Activated CD4-positive, CD25-positive, alpha-beta regulatory T cell (primary cell): Measurements from ENCODE around the gene IGF1R.
"Not testable (repeated sequence)": the region's sequence is repeated elsewhere in the genome, so short reads cannot be mapped to it uniquely, and the experiment has no call there.

Experiments
- DNase-seq, 4 experiments: peaks; one replicate each; lab custom pipeline; 2025; lab: John Stamatoyannopoulos, UW

Gene IGF1R

DNA sequence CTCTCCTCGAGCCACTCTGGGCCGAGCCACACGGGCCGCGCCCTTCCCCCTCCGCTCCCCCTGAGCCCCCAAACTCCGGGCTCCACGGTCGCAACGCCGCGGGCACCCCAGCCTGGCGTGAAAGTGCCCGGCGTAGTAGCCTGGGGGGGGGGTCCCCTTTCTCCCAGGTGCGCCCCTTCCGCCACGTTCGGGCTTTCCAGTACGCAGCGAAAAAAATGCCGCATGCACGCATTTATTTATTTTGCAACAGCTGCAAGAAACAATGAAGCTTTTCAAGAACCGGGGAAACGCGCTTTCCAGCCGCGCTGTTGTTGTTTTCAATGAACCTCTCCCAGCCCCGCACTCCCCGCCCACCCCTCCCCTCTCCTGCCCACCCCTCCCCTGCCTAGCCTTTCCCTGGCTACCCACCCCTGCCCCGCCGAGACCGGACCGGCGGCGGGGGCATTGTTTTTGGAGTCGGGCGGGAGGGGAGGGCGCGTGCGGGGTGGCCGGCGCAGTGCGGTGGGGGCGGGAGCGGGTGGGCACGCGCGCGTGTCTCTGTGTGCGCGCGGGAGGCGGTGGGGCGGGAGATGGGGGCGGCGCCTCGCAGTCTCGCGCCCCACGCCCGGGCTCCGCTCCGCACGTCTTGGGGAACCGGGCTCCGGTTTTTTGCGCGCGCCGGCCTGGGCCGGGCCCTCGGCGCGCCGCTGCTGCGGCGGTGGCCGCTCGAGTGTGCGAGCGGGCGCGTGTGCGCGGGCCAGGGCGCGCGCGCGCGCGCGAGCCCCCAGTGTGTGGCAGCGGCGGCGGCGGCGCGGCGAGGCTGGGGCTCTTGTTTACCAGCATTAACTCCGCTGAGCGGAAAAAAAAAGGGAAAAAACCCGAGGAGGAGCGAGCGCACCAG lies at the start of gene IGF1R:
Gene IGF1R, plus strand, starts transcription at position 766 of the 880 bp plus-strand sequence. CDS start 1,043 bp downstream, outside the sequence.
- DNase-seq, result peak; percentile 55 to 83 (median 71)

DNA sequence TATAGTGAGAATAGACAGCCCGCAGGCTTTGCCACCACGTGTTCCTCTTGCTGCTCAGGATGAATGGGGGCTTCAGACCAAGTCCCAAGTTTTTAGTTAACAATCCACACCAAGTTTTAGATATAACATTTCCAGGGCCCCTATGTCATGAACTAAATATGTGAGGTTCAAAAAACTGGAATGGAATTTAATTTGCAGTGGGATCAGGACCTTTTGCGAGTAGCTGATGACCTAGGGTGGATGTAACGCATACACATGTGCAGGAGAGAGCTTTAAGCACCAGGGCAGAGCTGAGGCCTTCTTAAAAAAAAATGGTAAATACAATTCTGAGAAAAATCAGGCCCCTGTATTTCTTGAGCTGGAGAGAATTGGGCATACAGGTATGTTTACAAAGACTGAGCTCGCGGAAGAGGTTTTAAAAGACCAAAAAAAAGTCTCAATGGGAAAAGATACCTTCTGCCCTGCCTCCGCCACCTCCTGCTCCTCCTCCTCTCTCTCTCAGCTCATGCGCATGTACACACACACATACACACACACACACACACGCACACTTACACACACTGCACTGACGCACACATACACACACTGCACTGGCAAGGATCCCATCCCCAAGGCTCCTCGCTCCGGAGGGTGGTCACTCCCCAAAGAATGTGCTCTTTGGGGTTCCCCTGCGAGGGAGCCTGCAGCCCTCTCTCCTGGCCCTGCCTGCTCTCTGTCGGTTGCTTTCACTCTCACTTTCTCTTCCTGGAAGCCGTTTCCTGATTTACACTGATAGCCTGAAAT lies 48.2 kb upstream of the IGF1R start:
- DNase-seq, result no peak

DNA sequence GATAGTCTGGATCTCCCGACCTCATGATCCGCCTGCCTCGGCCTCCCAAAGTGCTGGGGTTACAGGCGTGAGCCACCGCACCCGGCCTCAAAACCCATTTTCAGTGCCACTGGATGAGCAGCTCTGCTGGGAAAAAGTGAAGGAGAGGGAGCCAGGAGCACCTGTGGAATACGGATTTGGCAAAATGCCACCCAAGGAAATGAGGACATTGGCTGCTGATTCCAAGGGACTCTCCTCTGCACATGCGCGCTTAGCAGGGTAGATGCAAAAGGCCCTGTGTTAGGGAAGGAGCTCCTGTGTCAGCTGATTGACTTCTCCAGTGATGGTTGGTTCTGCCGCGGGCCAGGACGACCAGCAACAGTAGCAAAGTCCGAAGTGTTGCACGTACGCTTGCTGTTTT lies 43.4 kb upstream of the IGF1R start:
- no peak for DNase-seq

DNA sequence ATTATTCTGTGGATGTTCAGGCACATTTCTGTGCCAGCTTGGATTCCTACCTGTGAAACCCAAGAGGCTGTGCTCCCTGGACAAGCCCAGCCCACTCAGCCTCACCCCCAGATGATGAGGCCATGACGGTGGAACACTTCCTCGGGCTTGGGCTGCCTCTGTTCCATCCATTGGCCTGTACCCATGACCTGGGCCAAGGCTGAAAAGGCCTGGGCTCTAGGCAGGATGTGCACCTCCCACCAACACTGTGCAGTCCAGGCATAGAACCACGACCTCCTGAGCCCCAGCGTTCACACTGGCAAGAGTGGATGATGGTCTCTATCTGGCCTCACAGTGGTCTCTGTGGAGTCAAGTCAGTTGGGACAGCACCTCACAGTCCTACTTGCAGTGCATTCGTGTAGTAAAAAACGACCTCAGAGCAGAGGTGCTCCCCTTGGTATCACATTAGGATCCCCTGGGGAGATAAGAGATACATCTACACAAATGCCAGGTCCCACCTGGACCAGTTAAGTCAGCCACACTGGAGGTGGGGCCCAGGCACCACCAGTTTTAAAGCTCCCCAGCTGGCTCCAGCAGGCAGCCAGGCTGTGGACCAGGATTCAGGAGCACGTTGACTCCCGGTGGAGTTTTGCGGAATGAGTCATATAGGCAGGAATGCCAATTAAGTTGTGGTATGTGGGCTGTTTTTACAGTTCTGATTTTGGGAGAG lies 39.0 kb upstream of the IGF1R start:
- DNase-seq, result no peak

DNA sequence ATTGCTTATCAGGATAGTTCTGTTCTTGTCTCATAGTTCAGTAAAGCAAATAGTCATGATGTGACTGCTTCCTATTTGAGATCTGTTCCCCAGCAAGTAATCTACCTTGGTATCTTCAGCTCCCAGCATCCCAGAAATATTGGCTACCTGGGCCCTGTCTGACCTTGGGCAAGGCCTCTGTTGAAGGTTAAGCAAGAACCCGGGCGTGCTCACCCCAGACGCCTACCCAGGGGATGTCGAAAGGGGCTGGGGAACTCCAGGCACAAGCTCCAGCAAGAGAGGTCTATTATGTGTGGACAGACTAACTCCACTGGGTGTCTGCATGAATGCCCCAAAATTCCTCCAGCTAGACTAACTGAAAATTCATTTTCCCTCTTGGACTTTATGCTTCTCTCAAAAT lies 37.3 kb upstream of the IGF1R start:
- no peak for DNase-seq

DNA sequence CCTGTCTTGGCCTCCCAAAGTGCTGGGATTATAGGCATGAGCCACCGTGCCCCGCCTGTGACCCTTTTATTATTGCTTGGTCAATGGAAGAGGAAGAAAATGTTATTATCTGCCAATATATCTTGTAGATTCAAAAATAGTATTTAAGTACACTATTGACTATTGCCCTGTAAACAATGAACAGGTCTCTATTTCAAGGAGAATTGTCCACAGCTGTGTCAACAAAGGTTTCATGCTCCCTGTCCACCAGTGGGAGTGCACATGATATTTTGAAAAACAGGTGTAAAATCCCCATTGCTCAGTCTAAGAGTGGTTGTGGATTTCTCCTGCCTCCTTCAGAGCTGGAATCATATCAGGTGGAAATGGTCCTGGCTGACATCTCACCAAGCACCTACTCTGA lies 36.5 kb upstream of the IGF1R start:
- no peak for DNase-seq

DNA sequence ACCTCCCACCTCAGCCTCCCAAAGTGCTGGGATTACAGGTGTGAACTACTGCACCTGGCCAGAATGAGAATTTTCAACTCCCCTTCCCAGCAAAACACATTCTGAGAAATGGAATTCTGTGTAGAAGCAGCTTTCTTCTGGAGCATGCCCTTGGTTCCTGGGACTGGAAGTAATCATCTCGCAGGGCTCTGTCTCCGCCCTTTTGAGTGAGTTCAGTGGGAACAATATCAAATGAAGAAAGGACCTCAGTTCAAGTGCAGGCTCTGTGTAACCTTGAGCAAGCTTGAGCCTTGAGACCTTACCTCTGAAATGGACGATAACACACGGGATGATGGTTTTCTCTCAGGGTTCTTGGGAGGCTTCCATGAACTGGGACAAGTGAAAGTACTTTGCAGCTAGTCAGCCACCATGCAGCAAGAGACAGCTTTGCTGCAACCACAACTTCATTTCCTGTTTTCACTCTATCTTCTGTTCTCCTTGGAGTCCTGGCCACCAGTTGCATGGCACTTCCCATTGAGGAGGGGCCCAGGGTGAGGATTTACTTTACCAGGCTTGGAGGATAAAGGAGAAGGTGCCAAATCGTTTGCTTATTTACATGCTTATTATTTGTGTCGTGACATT lies 35.7 kb upstream of the IGF1R start:
- DNase-seq, result no peak

DNA sequence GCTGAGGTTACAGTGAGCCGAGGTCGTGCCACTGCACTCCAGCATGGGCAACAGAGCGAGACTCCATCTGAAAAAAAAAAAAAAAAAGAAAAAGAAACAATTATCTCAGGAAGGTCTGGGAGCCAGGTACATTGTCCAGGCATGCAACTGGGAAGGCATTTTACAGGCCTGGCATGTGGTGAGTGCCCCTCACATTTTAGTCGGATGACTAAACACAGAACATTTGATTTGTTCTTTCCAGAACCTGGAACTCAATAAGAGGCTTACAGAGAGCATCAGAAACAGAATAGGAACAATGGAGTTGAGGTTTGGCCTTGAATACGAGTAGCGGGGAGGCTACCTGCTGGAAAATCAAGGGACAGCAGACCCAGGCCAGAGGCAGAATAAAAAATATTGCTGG lies 33.7 kb upstream of the IGF1R start:
- no peak for DNase-seq

DNA sequence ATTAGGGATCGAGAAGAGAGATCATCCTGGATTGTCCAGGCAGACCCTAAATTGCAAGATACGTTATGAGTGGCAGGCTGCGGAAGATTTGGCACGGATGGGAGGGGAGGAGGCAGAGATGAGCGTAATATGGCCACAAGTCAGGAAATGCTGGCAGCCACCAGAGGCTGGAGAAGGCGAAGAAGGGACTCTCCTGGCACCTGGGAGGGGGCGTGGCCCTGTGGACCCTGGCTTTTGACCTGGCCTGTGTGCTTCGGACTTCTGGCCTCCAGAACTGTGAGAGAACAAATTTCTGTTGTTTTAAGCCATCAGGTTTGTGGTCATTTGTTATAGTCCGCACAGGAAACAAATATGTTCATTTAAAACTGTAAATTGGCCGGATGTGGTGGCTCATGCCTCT lies 31.9 kb upstream of the IGF1R start:
- DNase-seq, result no peak

DNA sequence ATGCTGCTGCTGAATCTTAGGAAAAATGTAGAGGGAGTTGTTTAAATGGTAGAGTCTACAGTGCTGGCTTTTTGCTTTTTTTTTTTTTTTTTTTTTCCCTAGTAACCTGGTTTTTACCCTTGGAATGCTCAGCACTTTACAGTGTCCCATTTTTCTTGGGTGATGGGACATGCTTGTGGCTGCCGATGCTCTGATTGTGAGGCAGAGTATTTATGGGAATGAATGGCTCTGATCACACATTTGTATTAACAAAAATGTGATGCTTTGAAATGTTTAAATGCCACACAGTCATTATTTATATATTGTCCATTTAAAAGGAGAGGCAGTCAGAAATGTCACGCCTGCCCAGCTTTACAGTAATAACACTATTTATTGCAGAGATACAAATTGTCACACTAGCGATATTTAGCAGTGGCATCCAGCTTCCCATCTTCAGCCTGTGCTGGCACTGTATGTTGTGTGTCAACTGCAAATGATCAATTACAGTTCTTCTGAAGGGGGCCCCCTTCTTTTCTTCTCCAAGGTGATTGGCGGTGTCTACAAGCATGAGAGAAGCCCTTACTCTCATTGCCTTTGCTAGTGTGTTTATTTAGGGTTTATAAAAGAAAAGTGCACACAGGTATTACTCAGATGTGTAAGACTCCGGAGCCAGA lies 30.9 kb upstream of the IGF1R start:
- DNase-seq, result no peak

DNA sequence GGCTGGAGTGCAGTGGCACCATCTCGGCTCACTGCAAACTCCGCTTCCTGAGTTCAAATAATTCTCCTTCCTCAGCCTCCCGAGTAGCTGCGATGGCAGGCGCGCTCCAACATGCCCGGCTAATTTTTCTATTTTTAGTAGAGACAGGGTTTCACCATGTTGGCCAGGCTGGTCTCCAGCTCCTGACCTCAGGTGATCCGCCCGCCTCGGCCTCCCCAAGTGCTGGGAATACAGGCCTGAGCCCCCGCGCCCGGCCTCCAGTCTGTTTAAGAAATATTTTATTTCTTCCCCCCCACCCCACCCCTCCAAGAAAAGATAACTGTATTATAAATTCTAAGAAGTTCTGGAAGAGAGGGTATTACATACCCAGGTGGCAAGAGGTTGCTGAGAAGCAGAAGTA lies 29.8 kb upstream of the IGF1R start:
- DNase-seq, result not testable (repeated sequence)

DNA sequence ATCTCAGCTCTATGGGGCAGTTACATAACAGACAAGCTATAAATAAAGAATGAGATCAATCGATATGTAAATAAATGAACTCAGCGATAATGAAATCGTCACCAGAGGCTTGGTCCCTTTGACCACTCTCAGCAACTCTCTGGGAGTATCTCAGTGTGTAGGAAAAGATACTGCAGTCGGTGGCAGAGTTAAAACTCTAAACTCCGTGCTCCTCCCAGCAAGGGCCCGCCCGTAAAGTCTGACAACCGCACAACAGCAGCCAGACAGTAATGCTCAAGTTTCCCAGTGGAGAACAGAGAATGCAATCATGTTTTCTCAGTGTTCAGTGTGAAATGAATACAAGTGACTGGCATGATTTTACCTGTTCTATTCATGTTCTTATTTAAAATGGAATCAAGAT lies 28.3 kb upstream of the IGF1R start:
- DNase-seq, result no peak

DNA sequence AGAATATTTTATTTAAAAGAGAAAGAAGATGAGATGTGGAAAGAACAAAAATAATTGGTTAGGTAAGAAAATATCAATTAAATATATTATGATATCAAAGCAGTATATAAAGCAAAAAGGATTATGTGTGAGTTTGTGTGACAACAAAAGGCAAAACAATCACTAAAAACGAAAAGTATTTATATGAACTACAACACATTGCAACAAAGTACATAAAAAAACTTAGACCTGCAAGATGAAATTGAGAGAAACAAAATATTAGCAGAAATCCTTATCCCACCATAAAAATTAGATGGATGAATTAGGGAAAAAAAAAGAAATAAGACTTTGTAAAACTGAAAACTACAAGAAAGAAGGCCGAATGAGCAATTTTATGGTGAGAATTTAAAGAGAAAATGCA lies 27.3 kb upstream of the IGF1R start:
- no peak for DNase-seq

DNA sequence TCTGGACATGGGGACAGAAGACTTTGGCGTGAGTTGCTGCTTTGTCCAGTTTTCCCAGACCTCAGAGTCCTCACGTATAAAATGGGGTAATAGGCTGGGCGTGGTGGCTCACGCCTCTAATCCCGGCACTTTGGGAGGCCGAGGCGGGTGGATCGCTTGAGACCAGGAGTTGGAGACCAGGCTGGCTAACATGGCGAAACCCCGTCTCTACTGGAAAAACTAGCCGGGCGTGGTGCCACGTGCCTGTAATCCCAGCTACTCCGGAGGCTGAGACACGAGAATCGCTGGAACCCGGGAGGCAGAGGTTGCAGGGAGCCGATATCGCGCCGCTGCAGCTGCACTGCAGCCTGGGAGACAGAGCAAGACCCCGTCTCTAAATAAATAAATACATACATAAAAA lies 22.7 kb upstream of the IGF1R start:
- no peak for DNase-seq

DNA sequence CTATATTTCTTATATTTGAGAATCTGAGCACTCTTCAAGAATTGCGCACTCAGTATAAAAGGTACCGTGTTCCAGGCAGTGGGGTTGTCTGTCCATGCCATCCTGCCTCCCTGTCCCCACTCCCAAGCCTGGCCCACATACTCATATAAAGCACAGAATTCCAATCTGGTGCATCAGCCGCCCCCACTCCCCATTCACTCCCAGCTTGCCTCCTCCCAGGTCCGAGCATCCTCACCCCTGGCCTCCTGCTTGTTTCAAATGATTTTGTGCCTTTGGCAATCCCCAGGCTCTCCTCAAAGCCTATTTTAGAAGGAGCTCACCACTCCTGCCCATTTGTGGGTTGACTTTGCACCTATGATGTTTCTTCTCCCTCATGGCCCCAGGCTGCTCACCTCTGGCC lies 22.2 kb upstream of the IGF1R start:
- no peak for DNase-seq

DNA sequence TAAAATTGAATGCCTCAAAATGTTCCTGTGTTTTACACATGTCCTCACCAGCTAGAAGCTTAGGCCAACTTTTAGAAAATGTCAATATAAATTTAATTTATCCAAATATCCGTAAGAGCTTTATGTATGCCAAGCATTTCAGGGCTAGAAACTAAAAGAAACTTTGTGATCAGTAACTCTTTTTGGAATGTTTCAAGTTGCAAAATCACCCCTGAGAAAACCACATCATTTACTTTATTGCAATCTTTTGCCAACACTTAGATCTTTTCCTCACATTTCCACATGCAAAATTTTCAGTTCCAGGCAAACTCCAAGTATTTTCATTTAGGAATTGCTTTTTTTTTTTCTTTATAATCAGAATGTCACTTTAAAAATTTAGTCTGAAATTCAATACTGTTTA lies 20.1 kb upstream of the IGF1R start:
- no peak for DNase-seq

DNA sequence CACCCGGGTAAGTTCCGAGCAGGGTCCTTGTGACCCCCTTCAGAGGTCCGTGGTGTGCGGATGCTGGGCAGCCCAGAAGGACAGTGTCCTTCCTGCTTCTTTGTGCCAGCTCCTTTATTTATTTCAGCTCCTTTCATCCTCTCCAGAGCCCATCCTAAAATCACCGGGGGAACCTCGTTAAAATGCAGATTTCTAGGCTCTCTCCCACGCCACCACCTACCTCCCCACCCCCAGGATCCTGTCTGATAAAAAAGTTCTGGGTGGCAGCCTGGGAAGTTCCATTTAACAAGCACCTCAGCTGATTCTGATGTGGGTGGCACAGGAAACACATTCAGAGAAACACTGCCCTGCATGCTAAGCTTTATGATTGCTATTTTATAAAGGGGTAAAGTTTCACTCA lies 12.5 kb upstream of the IGF1R start:
- no peak for DNase-seq

DNA sequence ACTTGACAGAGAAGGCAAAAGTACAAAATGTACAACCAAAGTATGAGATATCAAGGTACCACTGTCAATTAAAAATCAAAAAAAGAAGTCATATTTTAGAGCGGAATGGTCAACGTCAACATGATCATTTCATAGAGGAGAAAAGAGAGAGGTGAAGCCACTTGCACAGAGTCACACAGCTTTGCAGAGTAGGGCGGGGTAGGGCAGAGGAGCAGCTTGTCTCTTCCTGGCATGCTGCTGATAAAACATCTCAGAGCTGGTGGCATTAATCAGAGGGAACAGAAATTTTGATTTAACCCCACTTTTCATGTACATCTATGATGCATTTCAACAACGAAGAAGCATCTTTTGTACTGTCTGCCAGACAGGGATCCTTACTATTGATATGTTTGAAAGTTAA lies 5.2 kb upstream of the IGF1R start:
- no peak for DNase-seq

DNA sequence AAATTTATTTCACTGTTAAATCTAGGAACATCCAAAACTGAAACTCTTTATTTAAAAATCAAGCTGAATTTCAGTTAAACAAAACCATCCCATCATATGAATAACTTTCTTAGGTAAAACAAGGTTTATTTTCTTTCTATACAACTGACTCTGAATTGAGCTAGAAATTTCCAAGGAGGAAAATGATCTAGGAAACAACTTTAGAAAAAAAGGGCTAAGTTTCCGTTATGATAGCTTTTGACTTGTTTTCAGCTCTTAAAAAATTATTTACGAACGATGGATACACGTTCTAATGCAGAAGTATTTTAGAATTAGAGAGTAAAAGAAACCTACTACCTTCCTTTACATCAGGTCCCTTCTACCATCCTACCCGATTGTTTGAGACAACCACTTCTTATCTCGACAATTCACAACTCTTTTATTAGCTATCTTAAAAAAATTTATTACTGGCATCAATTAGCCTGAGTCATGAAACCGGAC lies 1.8 kb upstream of the IGF1R start:
- DNase-seq, result no peak

DNA sequence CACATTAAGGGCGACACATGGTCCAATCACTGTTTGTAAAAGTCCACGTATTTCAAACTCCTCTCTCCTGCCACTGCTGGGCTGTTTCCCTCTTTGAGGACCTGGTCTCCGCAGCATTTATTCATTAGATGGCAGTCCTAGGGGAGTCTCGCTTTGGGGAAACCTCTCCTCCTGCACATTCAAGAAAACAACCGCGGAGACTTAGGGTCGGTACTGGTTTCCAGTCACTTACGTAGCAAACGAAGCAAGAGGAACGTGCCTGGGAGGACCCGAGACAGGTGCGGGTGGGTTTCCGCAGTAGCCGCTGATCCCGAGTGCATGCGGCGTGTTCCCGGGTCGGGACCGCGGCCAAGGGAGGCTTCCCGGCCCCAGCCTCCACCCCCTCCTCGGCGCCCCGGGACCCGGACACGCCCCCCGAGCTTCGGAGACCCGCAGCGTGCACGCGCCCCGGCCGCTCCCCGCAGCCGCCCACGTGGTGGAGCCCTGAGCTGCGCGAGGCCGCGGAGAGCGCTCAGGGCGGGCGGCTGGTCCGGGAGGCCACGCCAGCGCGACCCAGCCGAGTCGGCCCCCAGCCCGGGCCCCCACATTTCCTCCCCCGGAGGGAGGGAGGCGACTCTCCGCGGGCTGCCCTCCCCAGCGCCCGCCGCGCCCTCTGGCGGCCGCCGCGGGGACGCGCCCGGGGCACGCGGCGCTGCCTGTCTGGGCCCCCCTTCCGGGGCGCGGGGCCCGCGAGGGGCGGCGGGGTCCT lies 1.1 kb upstream of the IGF1R start:
- DNase-seq, result peak; percentile 42 to 60 (median 50)
